Body of pancreas (tissue), 4 donors: ENCODE results near the gene MBIP.

Source experiments
- CTCF ChIP-seq, 7 experiments: fragments of 450-650 bp in 4 of 7; fragments of 200-600 bp in 3 of 7; sonication (generic) in 3 of 7; IDR thresholded peaks; one replicate each; pipeline ENCODE4 v1.5.1; 2016 to 2019; ENCODE audit warnings: antibody characterized with exemption in 7 of 7
- POLR2A ChIP-seq, 3 donors: fragments of 450-650 bp; IDR thresholded peaks; one replicate each; pipeline ENCODE4 v1.6.1; 2016; ENCODE audit warnings: antibody characterized with exemption in 3 of 3, mild to moderate bottlenecking in 2 of 3

GRCh38 chr14:36279306-36280190, 40.9 kb downstream of the MBIP start:
- no peak for TF ChIP-seq CTCF (IDR thresholded peaks at IDR 0.05)
- no peak for TF ChIP-seq POLR2A (IDR thresholded peaks at IDR 0.05)
